ENCODE data around the gene CCDC88A. TPM values are rescaled to one million over a fixed set of nuclear protein-coding genes. Genes with fewer than 3 reads are reported as not detected.

Gene CCDC88A
- total RNA-seq, 1 experiment from 2014 or later: 21.6 TPM

GRCh38 chr2:55416786-55417568, 2.7 kb downstream of the CCDC88A start:
- no peak for DNase-seq
- no peaks in the 10 kb centered on the region for H3K9me2 ChIP-seq (replicated peaks; ENCODE audit: low read length)
- peak overlapping the region; percentile 34; the same call in 1 of the 2 replicates for H3K4me3 ChIP-seq (ENCODE audit: low read length)
- no peaks in the 10 kb centered on the region for H3K9me3 ChIP-seq (ENCODE audit: low read length)
- POLR2A ChIA-PET (ENCODE audit: unreplicated experiment): interaction anchor here (0.6 kb wide), 1 partner anchor 16 kb away, joined by 4 read pairs; no protein-coding TSS in a partner anchor
- ATAC-seq: no peak
- H2AFZ ChIP-seq (ENCODE audit: low read length): no peak overlapping the region
- peaks cover 40% of the 10 kb centered on the region for H3K79me2 ChIP-seq (ENCODE audit: low read length)
- no peak overlapping the region for H3K27ac ChIP-seq (ENCODE audit: low read length)
- peaks cover 15% of the 10 kb centered on the region for H3K4me1 ChIP-seq (ENCODE audit: insufficient read depth, low read length)
- H3F3A ChIP-seq (ENCODE audit: low read length, unreplicated experiment): no peaks in the 10 kb centered on the region
- H3K27me3 ChIP-seq (ENCODE audit: low read length): no peaks in the 10 kb centered on the region
- intact Hi-C loops (cut with micrococcal nuclease): no loop called here
- TF ChIP-seq EZH2 (IDR thresholded peaks at IDR 0.05; ENCODE audit: low read length, unreplicated experiment) (no peak), CTCF (conservative IDR thresholded peaks at IDR 0.05; ENCODE audit: low read depth, low read length) (no peak), EZH2phosphoT487 (IDR thresholded peaks at IDR 0.05; ENCODE audit: borderline replicate concordance, low read length) (no peak)
- BruUV-seq (replicated peaks): no TSS peak
- peak overlapping the region; percentile 91 for H3K4me2 ChIP-seq (ENCODE audit: low read length)
- no peaks in the 10 kb centered on the region for H4K20me1 ChIP-seq (ENCODE audit: low read length)
- no peaks in the 10 kb centered on the region for H3K36me3 ChIP-seq (ENCODE audit: low read depth, low read length)
- CTCF ChIA-PET: no interaction called here
- no peak overlapping the region for H3K9ac ChIP-seq (ENCODE audit: low read length)

- ChIA-PET POLR2A (ENCODE audit: unreplicated experiment) (no interaction called here), CTCF (no interaction called here)
- Histone ChIP-seq H4K20me1 (ENCODE audit: low read length) (no peaks in the 10 kb centered on the region), H3K4me2 (ENCODE audit: low read length) (no peak overlapping the region), H3K79me2 (ENCODE audit: low read length) (peaks cover 41% of the 10 kb centered on the region), H3K4me3 (ENCODE audit: low read length) (no peak overlapping the region), H3K9ac (ENCODE audit: low read length) (no peak overlapping the region), H3K9me3 (ENCODE audit: low read length) (no peaks in the 10 kb centered on the region), H3F3A (ENCODE audit: low read length, unreplicated experiment) (no peaks in the 10 kb centered on the region), H3K27me3 (ENCODE audit: low read length) (no peaks in the 10 kb centered on the region), H3K27ac (ENCODE audit: low read length) (no peak overlapping the region), H3K4me1 (ENCODE audit: insufficient read depth, low read length) (peaks cover 15% of the 10 kb centered on the region), H3K9me2 (replicated peaks; ENCODE audit: low read length) (no peaks in the 10 kb centered on the region), H2AFZ (ENCODE audit: low read length) (no peak overlapping the region), H3K36me3 (ENCODE audit: low read depth, low read length) (no peaks in the 10 kb centered on the region)
- DNase-seq (no peak), ATAC-seq (no peak)
- no TSS peak for BruUV-seq (replicated peaks)
- intact Hi-C loops (cut with micrococcal nuclease): no loop called here
- TF ChIP-seq EZH2phosphoT487 (IDR thresholded peaks at IDR 0.05; ENCODE audit: borderline replicate concordance, low read length) (no peak), EZH2 (IDR thresholded peaks at IDR 0.05; ENCODE audit: low read length, unreplicated experiment) (no peak), CTCF (conservative IDR thresholded peaks at IDR 0.05; ENCODE audit: low read depth, low read length) (no peak)
Measured at GRCh38 chr2:55415300-55415699, 4.4 kb downstream of the CCDC88A start.
